ENCODE measurements around the gene RMND5A. TPM values are rescaled to one million over a fixed set of nuclear protein-coding genes. Genes with fewer than 3 reads are reported as not detected.

RMND5A gene
- total RNA-seq, 2 donors from 2014 or later: 50.0 to 61.9 TPM

DNA sequence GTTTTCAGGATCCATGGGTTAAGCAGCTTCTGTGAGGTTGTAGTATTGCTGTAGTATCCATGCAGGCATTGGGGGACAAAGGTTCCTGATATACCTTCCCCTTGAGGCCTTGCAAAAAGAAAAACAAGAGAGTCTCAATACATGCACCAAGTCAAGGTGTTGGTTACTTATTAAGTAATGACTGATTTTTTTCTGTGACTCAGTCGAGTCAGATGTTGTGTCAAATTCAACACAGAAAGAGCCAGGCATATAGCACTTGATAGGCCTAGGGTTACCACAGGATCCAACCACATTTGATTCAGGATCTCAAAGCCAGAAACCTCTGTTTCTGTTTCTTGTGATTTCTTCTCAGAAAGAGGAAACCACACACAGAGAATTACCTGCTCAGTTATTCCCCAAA is 95.5 kb downstream of the RMND5A start:
- no peak for DNase-seq
- no peak for ATAC-seq
- intact Hi-C loops (cut with DNase I): no loop called here

DNA sequence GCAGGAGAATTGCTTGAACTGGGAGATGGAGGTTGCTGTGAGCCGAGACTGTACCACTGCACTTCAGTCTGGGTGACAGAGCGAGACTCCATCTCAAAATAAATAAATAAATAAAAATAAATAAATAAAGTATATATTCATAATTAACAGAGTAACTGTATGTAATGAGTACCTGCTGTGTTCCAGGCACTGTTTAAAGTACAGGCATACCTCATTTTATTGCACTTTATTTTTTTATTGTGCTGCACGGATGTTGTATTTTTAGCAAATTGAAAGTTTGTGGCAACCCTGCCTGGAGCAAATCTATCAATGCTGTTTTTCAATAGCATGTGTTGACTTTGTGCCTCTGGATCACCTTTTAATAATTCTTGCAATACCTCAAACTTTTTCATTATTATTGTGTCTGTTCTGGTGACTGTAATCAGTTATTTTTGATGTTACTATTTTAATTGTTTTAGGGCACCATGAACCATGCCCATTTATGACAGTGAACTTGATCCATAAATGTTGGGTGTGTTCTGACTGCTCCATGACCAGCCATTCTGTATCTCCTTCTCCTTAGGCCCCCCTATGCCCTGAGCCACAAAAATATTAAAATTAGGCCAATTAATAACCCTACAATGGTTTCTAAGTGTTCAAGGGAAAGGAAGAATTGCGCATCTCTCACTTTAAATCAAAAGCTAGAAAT is 98.2 kb downstream of the RMND5A start:
- intact Hi-C loops (cut with DNase I): no loop called here
- DNase-seq: no peak
- no peak for ATAC-seq

DNA sequence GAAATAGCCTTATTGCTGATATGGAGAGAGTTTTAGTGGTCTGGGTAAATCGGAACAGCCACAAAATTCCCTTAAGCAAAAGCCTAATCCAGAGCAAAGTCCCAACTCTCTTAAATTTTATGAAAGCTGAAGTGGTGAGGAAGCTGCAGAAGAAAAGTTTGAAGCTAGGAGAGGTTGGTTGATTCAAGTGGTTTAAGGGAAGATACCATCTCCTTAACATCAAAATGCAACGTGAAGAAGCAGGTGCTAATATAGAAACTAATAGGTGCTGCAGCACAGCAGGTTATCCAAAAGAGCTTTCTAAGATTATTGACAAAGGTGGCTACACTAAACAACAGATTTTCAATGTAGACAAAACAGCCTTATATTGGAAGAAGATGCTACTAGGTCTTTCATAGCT is 98.9 kb downstream of the RMND5A start:
- intact Hi-C loops (cut with DNase I): no loop called here
- DNase-seq (no peak), ATAC-seq (no peak)

DNA sequence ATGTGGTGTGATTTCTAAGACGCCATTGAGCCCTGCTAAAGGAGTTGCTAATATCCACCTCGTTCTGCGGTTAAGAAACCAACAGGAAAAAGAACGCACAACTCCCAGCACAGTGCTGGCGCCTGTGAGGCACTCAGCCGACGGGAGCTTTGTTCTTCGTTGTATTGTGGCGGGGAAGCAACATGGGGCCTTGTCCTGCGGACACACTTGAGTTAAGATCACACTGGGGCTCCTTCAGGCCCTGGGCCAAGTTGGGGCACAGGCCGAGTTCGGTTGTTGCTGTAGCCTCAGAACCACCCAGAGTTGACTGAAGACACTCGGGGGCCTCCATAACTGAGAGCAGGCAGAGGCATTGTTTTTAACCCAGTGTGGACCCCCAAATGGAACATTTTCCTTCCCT is 101.2 kb downstream of the RMND5A start:
- ATAC-seq: no peak
- no peak for DNase-seq
- intact Hi-C loops (cut with DNase I): no loop called here

DNA sequence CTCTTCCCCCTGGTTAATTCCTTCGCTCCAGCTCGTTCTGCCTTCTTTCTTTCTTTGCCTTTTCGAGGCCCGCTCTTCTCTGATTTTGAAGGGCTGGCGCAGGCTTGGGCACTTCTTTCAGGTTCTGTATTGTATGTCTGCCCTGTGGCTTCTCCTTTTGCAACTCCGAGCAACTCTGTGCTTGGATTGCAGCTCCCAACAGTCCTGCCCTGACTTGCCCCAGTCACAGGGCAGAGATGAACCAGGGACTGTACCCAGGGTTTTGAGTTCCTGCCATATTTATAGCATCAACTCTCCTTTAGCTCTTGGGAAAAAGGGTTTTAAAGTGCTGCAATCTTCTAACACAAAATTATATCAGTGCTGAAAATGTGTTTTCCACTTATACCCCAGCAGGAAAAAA is 101.8 kb downstream of the RMND5A start:
- DNase-seq: no peak
- intact Hi-C loops (cut with DNase I): no loop called here
- no peak for ATAC-seq

DNA sequence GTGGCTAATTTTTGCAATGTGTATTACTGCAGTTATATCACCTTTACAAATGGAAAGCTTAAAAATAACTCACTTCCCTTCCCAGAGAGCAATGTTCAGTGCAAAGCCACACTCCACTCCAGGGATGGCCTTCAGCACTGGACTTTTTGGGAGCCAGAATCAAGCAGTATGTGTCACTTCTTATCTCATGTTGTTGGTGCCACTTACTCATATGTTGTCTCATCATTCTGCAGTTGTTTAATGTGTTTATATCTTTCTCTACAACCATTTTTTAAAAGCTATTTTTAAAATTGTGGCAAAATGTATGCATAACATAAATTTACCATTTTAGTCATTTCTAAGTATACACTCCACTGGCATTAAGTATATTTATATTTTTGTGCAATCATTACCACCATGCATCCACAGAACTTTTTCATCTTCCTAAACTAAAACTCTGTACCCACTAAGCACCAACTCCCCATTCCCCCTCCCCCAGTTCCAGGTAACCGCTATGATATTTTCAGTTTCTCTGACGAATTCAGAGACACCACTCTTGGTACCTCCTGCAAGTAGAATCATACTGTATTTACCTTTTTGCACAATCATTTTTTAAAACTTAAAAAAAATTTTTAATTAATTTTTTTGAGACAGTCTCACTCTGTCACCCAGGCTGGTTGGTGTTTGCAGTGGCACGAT is 102.7 kb downstream of the RMND5A start:
- DNase-seq (no peak), ATAC-seq (no peak)
- intact Hi-C loops (cut with DNase I): no loop called here

DNA sequence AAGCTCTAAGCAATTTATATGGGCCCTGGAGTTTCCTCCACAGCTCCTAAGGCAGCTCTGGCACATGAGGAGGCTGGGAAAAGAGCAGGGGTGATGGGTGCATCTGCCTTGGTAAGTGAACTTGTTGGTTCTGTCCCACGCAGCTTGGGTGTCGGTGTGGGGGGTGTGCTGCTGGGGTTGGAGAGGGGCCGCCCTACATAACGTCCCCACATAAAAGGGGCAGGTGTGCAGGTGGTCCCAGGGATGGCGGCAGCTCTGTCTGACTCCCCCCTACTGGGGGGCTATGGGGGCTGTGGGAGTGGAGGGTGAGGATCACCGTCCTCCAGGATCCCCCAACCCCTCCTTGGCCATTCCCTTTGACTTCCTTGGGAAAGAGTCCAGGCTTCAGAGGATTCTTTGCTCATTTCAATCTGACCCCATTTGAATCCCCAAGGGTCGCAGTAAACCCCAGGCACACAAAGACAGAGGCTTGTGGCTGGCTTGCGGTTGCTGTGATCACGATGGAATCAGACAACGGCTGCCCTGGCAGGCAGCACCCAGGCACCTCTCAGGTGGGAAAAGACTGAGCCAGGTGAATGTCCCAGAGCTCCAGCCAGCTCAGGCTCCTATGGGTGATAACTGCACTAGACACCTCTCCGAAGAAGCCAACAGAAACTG is 105.1 kb downstream of the RMND5A start:
- ATAC-seq (no peak), DNase-seq (no peak)
- intact Hi-C loops (cut with DNase I): no loop called here

DNA sequence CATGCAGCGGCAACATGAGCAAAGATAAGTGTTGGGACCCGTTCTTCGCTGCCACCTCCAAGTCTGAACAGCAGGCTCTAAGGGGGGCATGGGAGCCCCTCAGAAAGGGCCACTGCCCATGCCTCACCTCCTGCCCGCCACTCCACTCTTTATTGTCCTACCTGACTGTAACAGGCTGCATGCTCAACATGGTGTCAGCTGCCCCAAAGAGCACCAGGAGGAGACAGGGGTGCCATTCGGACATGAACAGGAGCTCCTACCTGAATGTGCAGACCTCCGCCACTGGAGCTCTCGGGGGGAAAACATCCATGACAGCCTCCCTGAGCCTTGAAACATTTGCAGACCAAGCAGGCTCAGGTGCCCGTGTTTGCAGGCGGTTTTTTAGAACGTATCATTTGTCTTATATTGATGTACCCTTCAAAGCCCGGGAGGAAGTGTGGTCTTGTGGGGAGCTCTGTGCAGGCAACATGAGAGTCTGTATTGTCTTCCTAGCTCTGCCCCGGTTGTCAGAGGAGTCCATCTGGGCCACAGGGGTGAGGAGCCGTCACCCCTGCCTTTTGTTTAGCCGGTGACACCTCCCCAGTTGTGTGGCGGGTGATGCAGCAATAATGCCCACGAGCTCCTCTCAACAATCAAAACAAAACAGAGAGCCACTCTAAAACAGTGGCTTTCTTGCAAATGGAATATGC is 105.7 kb downstream of the RMND5A start:
- DNase-seq (no peak), ATAC-seq (peak; percentile 15 to 55)
- intact Hi-C loops (cut with DNase I): no loop called here

DNA sequence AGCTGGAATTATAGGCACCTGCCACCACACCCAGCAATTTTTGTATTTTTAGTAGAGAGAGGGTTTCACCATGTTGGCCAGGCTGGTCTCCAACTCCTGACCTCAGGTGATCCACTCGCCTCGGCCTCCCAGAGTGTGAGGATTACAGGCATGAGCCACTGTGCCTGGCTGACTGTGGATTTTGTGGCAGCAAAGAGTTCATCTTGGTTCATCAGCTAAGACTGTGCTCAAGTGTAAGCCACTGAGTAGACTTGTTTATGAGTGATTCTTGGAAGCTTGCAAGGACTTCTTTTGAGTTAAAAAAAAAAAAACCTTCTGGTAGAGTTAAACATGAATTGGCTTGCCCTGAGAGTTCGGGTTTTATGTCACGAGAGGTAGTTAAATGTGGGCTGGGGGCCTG is 106.9 kb downstream of the RMND5A start:
- no peak for ATAC-seq
- intact Hi-C loops (cut with DNase I): no loop called here
- no peak for DNase-seq

Other genes with a start within 250 kb of the RMND5A start
- 100 to 1,000 TPM; 146 to 152 TPM for gene CHMP3, start 156.8 kb upstream of the RMND5A start, total RNA-seq
- gene RNF103, start 96.4 kb upstream of the RMND5A start, total RNA-seq: 10 to 100 TPM; 32.2 to 43.9 TPM
- 1 to 10 TPM; 2.8 to 4.4 TPM for gene CD8A, start 70.6 kb downstream of the RMND5A start, total RNA-seq
- 1 to 10 TPM in 1 of 2 donors, under 1 TPM in 1; 0.81 to 1.8 TPM for gene CD8B, start 141.6 kb downstream of the RMND5A start, total RNA-seq
- under 1 TPM; 0.10 to 0.77 TPM for gene RGPD1, start 221.8 kb downstream of the RMND5A start, total RNA-seq